Endothelial cell of umbilical vein (primary cell): ENCODE results near the gene ATP6V0D1. TPM values are rescaled to one million over a fixed set of nuclear protein-coding genes. Genes with fewer than 3 reads are reported as not detected.
A peak's percentile ranks its signal among the peaks of the same experiment; 100 is the strongest.

Experiments
- BruUV-seq: library from RNA; stranded (reverse); fragments of 400-500 nt; replicated peaks from 2 replicates; lab custom pipeline; 2021; lab: Mats Ljungman, UMichigan
- CTCF ChIA-PET: fragments of 300-600, 350-600 bp; sonication (Branson Sonifier 250); formaldehyde crosslinking; loops from one replicate; lab custom pipeline; 2021; ENCODE audit warnings: antibody characterized with exemption, inconsistent platforms; lab: Charles Lee
- POLR2A ChIA-PET: fragments of 300-600, 350-600 bp; sonication (Branson Sonifier 250); formaldehyde crosslinking; loops from one replicate; lab custom pipeline; 2021; ENCODE audit warnings: antibody characterized with exemption, inconsistent platforms; lab: Charles Lee
- DNase-seq: peaks from one replicate; pipeline ENCODE4 v3.0.0-alpha.2; 2011; ENCODE audit warnings: low read depth, low spot score
- FAIRE-seq: peaks from 2 replicates; lab custom pipeline; 2011; peaks lifted over from hg19 to GRCh38; lab: Jason Lieb, UNC
- H2AFZ ChIP-seq: 2 replicates; pipeline ENCODE4 v1.6.0; 2012; ENCODE audit warnings: low read depth, low read length, control low read depth, inconsistent platforms
- H3K27ac ChIP-seq: 2 replicates; pipeline ENCODE4 v1.5.1; 2011; ENCODE audit warnings: low read depth, mild to moderate bottlenecking, control low read depth, low read length, moderate library complexity; ENCODE audit not compliant: insufficient read depth
- H3K27me3 ChIP-seq, 2 experiments: 2 replicates each; pipeline versions ENCODE4 v1.6.0 to v1.6.1; 2011; ENCODE audit warnings: low read length in 2 of 2, mixed read lengths in 1 of 2; ENCODE audit not compliant: control insufficient read depth in 2 of 2, insufficient read depth in 2 of 2
- H3K36me3 ChIP-seq, 2 experiments: 2 replicates in 1 of 2; 3 replicates in 1 of 2; pipeline ENCODE4 v1.5.1; 2011; ENCODE audit warnings: low read length in 2 of 2, mild to moderate bottlenecking in 1 of 2, moderate library complexity in 1 of 2; ENCODE audit not compliant: control insufficient read depth in 2 of 2, insufficient read depth in 2 of 2; ENCODE audit errors: extremely low read depth in 1 of 2
- H3K4me1 ChIP-seq: 3 replicates; pipeline ENCODE4 v1.5.1; 2011; ENCODE audit warnings: mild to moderate bottlenecking, low read length; ENCODE audit not compliant: control insufficient read depth, insufficient read depth; ENCODE audit errors: extremely low read depth
- H3K4me2 ChIP-seq: 2 replicates; pipeline ENCODE4 v1.6.1; 2011; ENCODE audit warnings: low read length, control low read depth, mixed read lengths; ENCODE audit not compliant: insufficient read depth
- H3K4me3 ChIP-seq, 3 experiments: fragments of 200-600 bp in 1 of 3; sonication (generic), shearing (Covaris generic) in 1 of 3; replicated peaks in 1 of 3; 2 replicates each; pipeline ENCODE4 v1.5.1; 2011 to 2016; ENCODE audit warnings: control low read depth in 3 of 3, low read length in 3 of 3, mild to moderate bottlenecking in 2 of 3, inconsistent platforms in 1 of 3, low read depth in 1 of 3, moderate library complexity in 1 of 3; ENCODE audit not compliant: insufficient read depth in 1 of 3
- H3K79me2 ChIP-seq: 2 replicates; pipeline ENCODE4 v1.6.0; 2012; ENCODE audit warnings: low read length, inconsistent platforms; ENCODE audit not compliant: control insufficient read depth, insufficient read depth
- H3K9ac ChIP-seq: replicated peaks from 2 replicates; pipeline ENCODE3; 2011; ENCODE audit warnings: low read length, control low read depth; ENCODE audit not compliant: insufficient read depth; ENCODE audit errors: extremely low read depth
- H3K9me1 ChIP-seq: replicated peaks from 3 replicates; pipeline ENCODE4 v1.6.0; 2011; ENCODE audit warnings: mild to moderate bottlenecking, low read length; ENCODE audit not compliant: control insufficient read depth, insufficient read depth; ENCODE audit errors: extremely low read depth
- H3K9me3 ChIP-seq: replicated peaks from 2 replicates; pipeline ENCODE4 v1.5.1; 2012; ENCODE audit warnings: low read length, inconsistent platforms; ENCODE audit not compliant: control insufficient read depth, insufficient read depth
- H4K20me1 ChIP-seq: replicated peaks from 2 replicates; pipeline ENCODE3; 2011; ENCODE audit warnings: mild to moderate bottlenecking, low read length; ENCODE audit not compliant: control insufficient read depth, insufficient read depth; ENCODE audit errors: extremely low read depth
- CTCF ChIP-seq, 2 donors: IDR thresholded peaks; 1 replicate in 1 of 2; 2 replicates in 1 of 2; pipeline ENCODE4 v1.5.1; 2011; ENCODE audit warnings: low read length in 2 of 2, mild to moderate bottlenecking in 2 of 2, moderate library complexity in 2 of 2, control low read depth in 1 of 2, inconsistent platforms in 1 of 2, low read depth in 1 of 2; ENCODE audit not compliant: insufficient read depth in 1 of 2; ENCODE audit errors: extremely low read depth in 1 of 2
- EZH2 ChIP-seq: IDR thresholded peaks from 2 replicates; pipeline ENCODE4 v1.6.1; 2012; ENCODE audit warnings: borderline replicate concordance, low read depth, mild to moderate bottlenecking, moderate library complexity, low read length, inconsistent platforms; ENCODE audit not compliant: severe bottlenecking
- FOS ChIP-seq: IDR thresholded peaks from 2 replicates; pipeline ENCODE4 v1.6.1; 2011; ENCODE audit warnings: mild to moderate bottlenecking, low read length, moderate library complexity, borderline replicate concordance; ENCODE audit not compliant: insufficient read depth
- GATA2 ChIP-seq: IDR thresholded peaks from 2 replicates; pipeline ENCODE4 v1.7.0; 2011; ENCODE audit warnings: low read depth, mild to moderate bottlenecking, moderate library complexity, mixed read lengths, low read length; ENCODE audit not compliant: insufficient read length, insufficient read depth
- JUN ChIP-seq: IDR thresholded peaks from 2 replicates; pipeline ENCODE4 v1.6.1; 2011; ENCODE audit warnings: borderline replicate concordance, low read depth; ENCODE audit not compliant: insufficient read length, insufficient read depth
- MAX ChIP-seq: IDR thresholded peaks from 2 replicates; pipeline ENCODE4 v1.6.1; 2011; ENCODE audit not compliant: insufficient read depth, insufficient read length
- MYC ChIP-seq: IDR thresholded peaks from one replicate; pipeline ENCODE4 v1.6.1; 2011; ENCODE audit warnings: mild to moderate bottlenecking, low read depth, low read length
- POLR2A ChIP-seq: IDR thresholded peaks from 2 replicates; pipeline ENCODE4 v1.6.1; 2012; ENCODE audit warnings: low read depth, mild to moderate bottlenecking, control low read depth, low read length
- POLR2AphosphoS5 ChIP-seq: IDR thresholded peaks from 2 replicates; pipeline ENCODE4 v1.6.1; 2012; ENCODE audit warnings: low read depth, mild to moderate bottlenecking, control low read depth, low read length, moderate library complexity; ENCODE audit not compliant: insufficient read depth
- dilution Hi-C: fragments of 300-500 bp; cut with MboI; formaldehyde crosslinking; loops from one replicate; pipeline ENCODE4 v1.15.0; 2019; ENCODE audit warnings: low sequenced_read_pairs; ENCODE audit not compliant: extremely low pct_ligation_motif_present
- intact Hi-C: fragments of 100-400 bp; cut with micrococcal nuclease; formaldehyde crosslinking; loops from one replicate; pipeline ENCODE4 v1.10.0; 2022
- polyA plus RNA-seq, 4 experiments: library from polyadenylated mRNA; depleted of rRNA in 3 of 4; stranded (reverse) in 3 of 4; unstranded in 1 of 4; fragments of >200 nt; gene quantifications; 2 replicates each; pipeline versions ENCODE4 v1.2.1 to v1.2.3, GENCODE V29; 2011 to 2012; ENCODE audit warnings: missing spikeins in 1 of 4
- total RNA-seq: library from RNA; stranded (reverse); gene quantifications from 2 replicates; pipeline ENCODE4 v1.2.3, GENCODE V29; 2021

The ATP6V0D1 gene
- total and polyA plus RNA-seq, 2 donors (not counting 3 experiments of a cell fraction or from before 2014, with no cell fraction given), result 82.8 to 232 TPM

- Histone ChIP-seq H3K36me3 (no peaks in the 10 kb centered on the region), H3K9ac (peak overlapping the region; percentile 21), H3K27me3 (no peaks in the 10 kb centered on the region), H3K4me1 (peaks cover 20% of the 10 kb centered on the region), H2AFZ (peak overlapping the region; percentile 10), H3K9me1 (no peaks in the 10 kb centered on the region), H3K27ac (peak overlapping the region; percentile 61), H3K4me3 (no peak overlapping the region), H4K20me1 (no peaks in the 10 kb centered on the region), H3K4me2 (peak overlapping the region; percentile 40), H3K79me2 (no peaks in the 10 kb centered on the region), H3K9me3 (no peaks in the 10 kb centered on the region)
- POLR2A ChIA-PET, result no interaction called here
- intact Hi-C loops, result no loop called here
- no TSS peak for BruUV-seq
- FAIRE-seq (peak; percentile 92), DNase-seq (peak; percentile 75)
- CTCF ChIA-PET, result interaction anchor here (0.6 to 2.6 kb wide), 4 partner anchors 12 to 146 kb away, joined by 3 to 14 read pairs (median 8); partner anchors contain the start of gene TPPP3
- peak; percentile 57 for TF ChIP-seq POLR2AphosphoS5
- no peak for TF ChIP-seq GATA2
- TF ChIP-seq FOS, result peak; percentile 69
- TF ChIP-seq JUN, result peak; percentile 80
- peak; percentile 14 for TF ChIP-seq POLR2A
- dilution Hi-C loops, result no loop called here
These were observed 74.6 kb downstream of the ATP6V0D1 start for GRCh38 chr16:67406111-67406971.

GRCh38 chr16:67405336-67405735 is 75.6 kb downstream of the ATP6V0D1 start:
- FAIRE-seq, result no peak
- intact Hi-C loops, result no loop called here
- H3K27ac ChIP-seq, result no peak overlapping the region

More at GRCh38 chr16:67405336-67405735, 75.6 kb downstream of the ATP6V0D1 start:
- Histone ChIP-seq H3K4me3 (no peak overlapping the region), H3K4me2 (no peak overlapping the region), H3K79me2 (no peaks in the 10 kb centered on the region), H3K27me3 (no peaks in the 10 kb centered on the region), H3K9ac (no peak overlapping the region), H3K9me3 (no peaks in the 10 kb centered on the region), H2AFZ (no peak overlapping the region), H4K20me1 (no peaks in the 10 kb centered on the region), H3K4me1 (peaks cover 20% of the 10 kb centered on the region), H3K36me3 (no peaks in the 10 kb centered on the region), H3K9me1 (no peaks in the 10 kb centered on the region)
- dilution Hi-C loops, result no loop called here
- ChIA-PET CTCF (interaction anchor here (1.5 kb wide), 1 partner anchor 60 kb away, joined by 4 read pairs; no protein-coding TSS in a partner anchor), POLR2A (interaction anchor here (0.6 kb wide), 2 partner anchors 28 to 590 kb away, joined by 5 to 6 read pairs; no protein-coding TSS in a partner anchor)
- DNase-seq, result no peak
- no TSS peak for BruUV-seq
- TF ChIP-seq GATA2 (no peak), POLR2AphosphoS5 (no peak), POLR2A (no peak), FOS (no peak), CTCF (IDR thresholded peaks at IDR 0.05; ENCODE audit: extremely low read depth in 1 of 2, insufficient read depth in 1 of 2, low read depth in 1 of 2, low read length in 2 of 2) (no peak), EZH2 (no peak), MYC (no peak), MAX (no peak), JUN (no peak)
